ENCODE results near the gene WDFY2. TPM values are rescaled to one million over a fixed set of nuclear protein-coding genes. Genes with fewer than 3 reads are reported as not detected.
"Not testable (repeated sequence)": the region's sequence is repeated elsewhere in the genome, so short reads cannot be mapped to it uniquely, and the experiment has no call there.

The WDFY2 gene
- total RNA-seq, 1 donor = 11.9 TPM

- H3K4me1 ChIP-seq (ENCODE audit: insufficient read depth, low read length) = peaks cover 53% of the 10 kb centered on the region
- H3K27me3 ChIP-seq (ENCODE audit: insufficient read depth, low read length) = no peaks in the 10 kb centered on the region
- H3K36me3 ChIP-seq (ENCODE audit: insufficient read depth, low read length) = no peaks in the 10 kb centered on the region
- peak overlapping the region; percentile 21 for H3K4me3 ChIP-seq (ENCODE audit: insufficient read depth, low read length)
- H4K20me1 ChIP-seq (ENCODE audit: insufficient read depth, low read length) = no peaks in the 10 kb centered on the region
- no peaks in the 10 kb centered on the region for H3K9me3 ChIP-seq (ENCODE audit: low read depth, low read length)
- H2AFZ ChIP-seq (ENCODE audit: low read length) = no peak overlapping the region
- no peak for DNase-seq (ENCODE audit: insufficient read length, low spot score, missing footprints)
- H3K27ac ChIP-seq (ENCODE audit: low read depth, low read length) = peak overlapping the region; percentile 84
- H3K79me2 ChIP-seq (ENCODE audit: insufficient read depth, low read length) = peaks cover 88% of the 10 kb centered on the region
- peak overlapping the region; percentile 73 for H3K4me2 ChIP-seq (ENCODE audit: insufficient read depth, low read length)
- no peak for TF ChIP-seq CTCF (IDR thresholded peaks at IDR 0.05; ENCODE audit: extremely low read depth, low read depth, low read length)
These were observed 53.6 kb downstream of the WDFY2 start for GRCh38 chr13:51637852-51638215.

GRCh38 chr13:51638216-51638871 lies 54.1 kb downstream of the WDFY2 start:
- Histone ChIP-seq H3K27ac (ENCODE audit: low read depth, low read length) (peak overlapping the region; percentile 84), H3K27me3 (ENCODE audit: insufficient read depth, low read length) (no peaks in the 10 kb centered on the region), H3K4me3 (ENCODE audit: insufficient read depth, low read length) (peak overlapping the region; percentile 21), H3K79me2 (ENCODE audit: insufficient read depth, low read length) (peaks cover 83% of the 10 kb centered on the region), H3K36me3 (ENCODE audit: insufficient read depth, low read length) (no peaks in the 10 kb centered on the region), H3K9me3 (ENCODE audit: low read depth, low read length) (no peaks in the 10 kb centered on the region), H4K20me1 (ENCODE audit: insufficient read depth, low read length) (peaks cover under 1% of the 10 kb centered on the region), H3K4me2 (ENCODE audit: insufficient read depth, low read length) (peak overlapping the region; percentile 73), H3K4me1 (ENCODE audit: insufficient read depth, low read length) (peaks cover 52% of the 10 kb centered on the region), H2AFZ (ENCODE audit: low read length) (no peak overlapping the region)
- DNase-seq (ENCODE audit: insufficient read length, low spot score, missing footprints) = peak; percentile 61
- no peak for TF ChIP-seq CTCF (IDR thresholded peaks at IDR 0.05; ENCODE audit: extremely low read depth, low read depth, low read length)

- H4K20me1 ChIP-seq (ENCODE audit: insufficient read depth, low read length) = peaks cover 4% of the 10 kb centered on the region
- peaks cover 53% of the 10 kb centered on the region for H3K4me1 ChIP-seq (ENCODE audit: insufficient read depth, low read length)
- peak overlapping the region; percentile 11 for H3K4me3 ChIP-seq (ENCODE audit: insufficient read depth, low read length)
- H3K9me3 ChIP-seq (ENCODE audit: low read depth, low read length) = no peaks in the 10 kb centered on the region
- no peak for TF ChIP-seq CTCF (IDR thresholded peaks at IDR 0.05; ENCODE audit: extremely low read depth, low read depth, low read length)
- H3K79me2 ChIP-seq (ENCODE audit: insufficient read depth, low read length) = peaks cover 74% of the 10 kb centered on the region
- peak overlapping the region; percentile 84 for H3K27ac ChIP-seq (ENCODE audit: low read depth, low read length)
- H3K27me3 ChIP-seq (ENCODE audit: insufficient read depth, low read length) = no peaks in the 10 kb centered on the region
- no peak for DNase-seq (ENCODE audit: insufficient read length, low spot score, missing footprints)
- H3K4me2 ChIP-seq (ENCODE audit: insufficient read depth, low read length) = peak overlapping the region; percentile 73
- no peak overlapping the region for H2AFZ ChIP-seq (ENCODE audit: low read length)
- H3K36me3 ChIP-seq (ENCODE audit: insufficient read depth, low read length) = no peaks in the 10 kb centered on the region
These were observed 54.9 kb downstream of the WDFY2 start for GRCh38 chr13:51639171-51639570.

- not testable (repeated sequence) for H3K27ac ChIP-seq (ENCODE audit: low read depth, low read length); H3K9me3 ChIP-seq (ENCODE audit: low read depth, low read length); H4K20me1 ChIP-seq (ENCODE audit: insufficient read depth, low read length); H3K4me2 ChIP-seq (ENCODE audit: insufficient read depth, low read length); H3K4me3 ChIP-seq (ENCODE audit: insufficient read depth, low read length); DNase-seq (ENCODE audit: insufficient read length, low spot score, missing footprints); H2AFZ ChIP-seq (ENCODE audit: low read length); H3K36me3 ChIP-seq (ENCODE audit: insufficient read depth, low read length); H3K27me3 ChIP-seq (ENCODE audit: insufficient read depth, low read length)
- Histone ChIP-seq H3K4me1 (ENCODE audit: insufficient read depth, low read length) (peaks cover 67% of the 10 kb centered on the region), H3K79me2 (ENCODE audit: insufficient read depth, low read length) (peaks cover 70% of the 10 kb centered on the region)
These were observed 56.4 kb downstream of the WDFY2 start for GRCh38 chr13:51640696-51641095.
